GM12891 (cell line): ENCODE measurements around the gene C1orf74.
"Not testable (repeated sequence)": the region's sequence is repeated elsewhere in the genome, so short reads cannot be mapped to it uniquely, and the experiment has no call there.

Source experiments
- DNase-seq: peaks from one replicate; pipeline ENCODE4 v3.0.0; 2011; ENCODE audit warnings: low spot score; ENCODE audit not compliant: insufficient read length
- FAIRE-seq: peaks from 2 replicates; lab custom pipeline; 2011; peaks lifted over from hg19 to GRCh38; lab: Jason Lieb, UNC
- PAX5 ChIP-seq: IDR thresholded peaks from 2 replicates; pipeline ENCODE4 v1.6.1; 2011; ENCODE audit warnings: low read length, moderate library complexity, mild to moderate bottlenecking; ENCODE audit not compliant: insufficient read depth, severe bottlenecking
- POLR2A ChIP-seq: IDR thresholded peaks from 2 replicates; pipeline ENCODE4 v1.6.1; 2011; ENCODE audit warnings: low read depth, low read length, control low read depth
- POLR2AphosphoS5 ChIP-seq: IDR thresholded peaks from 2 replicates; pipeline ENCODE4 v1.6.1; 2011; ENCODE audit warnings: low read depth, low read length, control low read depth
- POU2F2 ChIP-seq: IDR thresholded peaks from 2 replicates; pipeline ENCODE4 v1.6.1; 2011; ENCODE audit warnings: low read depth, mild to moderate bottlenecking, control low read depth, low read length, moderate library complexity
- SPI1 ChIP-seq: IDR thresholded peaks from 2 replicates; pipeline ENCODE4 v1.6.1; 2011; ENCODE audit warnings: low read depth, low read length, control low read depth
- TAF1 ChIP-seq: IDR thresholded peaks from 2 replicates; pipeline ENCODE4 v1.6.1; 2011; ENCODE audit warnings: low read depth, low read length, control low read depth

C1orf74 gene

DNA sequence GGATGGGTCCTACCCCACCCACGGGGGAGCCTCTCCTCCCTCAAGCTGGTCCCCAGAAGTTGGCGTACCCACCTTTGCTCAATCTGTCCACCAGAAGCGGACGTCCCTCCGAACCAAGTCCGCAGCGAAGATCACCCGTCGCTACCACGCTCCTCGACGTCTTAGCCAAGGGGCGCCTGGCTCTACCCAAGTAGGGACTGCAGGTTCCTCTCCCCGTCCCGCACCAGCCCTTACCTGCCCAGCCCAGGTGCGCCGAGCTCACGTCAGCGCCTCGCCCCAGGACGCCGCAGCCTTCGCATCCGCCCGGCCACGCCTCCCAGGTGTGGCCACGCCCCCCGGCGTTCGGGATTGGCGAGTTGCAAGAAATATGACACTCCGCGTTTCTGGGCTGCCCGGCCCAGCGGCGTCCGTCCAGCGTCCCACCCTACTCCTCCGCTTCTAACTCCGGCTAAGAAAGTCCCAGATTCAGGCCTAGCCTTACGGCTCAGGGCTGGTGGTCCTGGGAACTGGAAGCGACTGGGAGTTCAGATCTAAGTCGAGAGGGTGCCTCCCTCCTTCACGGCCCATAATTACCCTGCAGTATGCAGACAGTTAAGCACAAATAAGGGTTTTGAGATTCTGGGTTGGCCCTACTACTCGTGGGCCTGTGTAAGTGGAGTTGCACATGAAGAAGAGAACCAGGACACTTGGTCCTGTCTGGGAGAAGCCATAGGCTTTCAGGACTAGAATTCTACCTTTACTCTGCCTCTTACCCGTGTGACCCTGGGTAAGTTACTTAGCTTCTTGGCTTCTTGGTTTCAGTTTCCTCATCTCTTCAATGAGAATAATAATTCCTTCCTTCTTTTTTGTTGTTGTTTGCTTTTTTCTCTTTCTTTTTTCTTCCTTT lies 21.8 kb upstream of the C1orf74 start, which contains the start of gene IRF6:
IRF6 (minus strand) TSS at position 268 of the 886 bp plus-strand sequence. CDS start 4,729 bp downstream, outside the sequence.
- DNase-seq: peak; percentile 72
- peak; percentile 78 for FAIRE-seq
- TF ChIP-seq TAF1 (no peak), PAX5 (no peak), POLR2A (no peak), POU2F2 (no peak), POLR2AphosphoS5 (no peak), SPI1 (no peak)

DNA sequence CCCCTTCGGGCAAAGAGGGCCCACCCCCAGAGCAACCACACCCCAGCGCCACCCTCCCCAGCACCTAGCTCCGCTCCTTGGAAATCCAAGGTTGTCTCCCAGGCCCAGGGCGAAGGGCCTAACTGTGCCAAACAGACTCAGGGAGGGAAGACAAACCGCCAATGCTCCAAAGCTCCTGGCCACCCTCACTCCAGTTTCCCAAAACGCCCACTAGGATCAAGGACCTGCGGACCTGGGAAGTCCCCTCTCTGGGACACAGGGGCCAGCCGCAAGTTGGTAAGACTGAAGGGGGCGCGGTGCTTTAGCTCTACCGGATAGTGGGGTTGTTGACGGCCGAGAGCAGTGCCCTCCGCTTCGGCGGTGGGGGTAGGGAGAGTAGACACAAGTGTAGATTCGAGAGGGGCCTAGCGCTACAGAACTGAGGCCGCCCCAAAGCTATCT lies 21.0 kb upstream of the C1orf74 start:
- TF ChIP-seq SPI1 (no peak), TAF1 (no peak), POLR2AphosphoS5 (no peak)
- no peak for FAIRE-seq
- DNase-seq: no peak

DNA sequence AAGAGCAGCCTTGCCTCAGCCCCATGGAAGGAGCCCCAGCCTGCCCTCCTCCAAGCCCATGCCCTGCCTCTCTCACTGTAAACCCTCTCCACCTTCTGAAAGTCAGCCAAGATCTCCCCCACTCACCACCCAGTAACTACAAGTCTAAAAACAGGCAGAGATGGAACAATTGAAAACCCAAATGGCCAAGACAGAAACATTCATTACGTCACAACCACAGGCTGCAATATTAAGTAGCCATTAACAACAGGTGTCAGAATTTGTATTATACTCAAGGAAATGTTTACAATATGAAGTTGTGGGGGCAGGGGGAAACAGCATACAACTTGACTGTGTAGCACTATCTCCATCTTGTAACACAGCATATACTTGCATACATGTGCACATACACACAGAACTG lies 19.2 kb upstream of the C1orf74 start:
- FAIRE-seq (no peak), DNase-seq (no peak)
- TF ChIP-seq POU2F2 (no peak), PAX5 (no peak), POLR2A (no peak), SPI1 (no peak), TAF1 (no peak), POLR2AphosphoS5 (no peak)

DNA sequence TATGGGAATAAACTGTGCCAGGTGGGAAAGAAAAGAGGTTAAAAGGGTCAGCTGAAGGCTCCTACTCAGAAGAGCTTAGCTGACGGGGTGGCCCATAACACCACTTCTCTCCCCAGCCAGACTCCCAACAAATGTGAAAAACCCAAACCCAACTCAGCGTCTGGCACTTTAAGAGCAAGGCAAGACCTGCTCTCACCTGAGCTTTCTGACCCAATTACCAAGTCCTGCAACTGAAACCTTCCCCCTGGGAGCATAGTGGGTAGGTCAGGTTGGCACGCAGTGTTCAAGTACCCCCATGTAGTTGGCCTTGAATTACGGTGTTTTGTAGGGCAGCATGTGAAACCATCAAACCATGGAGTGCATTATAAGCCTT lies 18.4 kb upstream of the C1orf74 start:
- no peak for DNase-seq
- no peak for TF ChIP-seq PAX5
- no peak for TF ChIP-seq POLR2A
- no peak for TF ChIP-seq SPI1
- FAIRE-seq: no peak

DNA sequence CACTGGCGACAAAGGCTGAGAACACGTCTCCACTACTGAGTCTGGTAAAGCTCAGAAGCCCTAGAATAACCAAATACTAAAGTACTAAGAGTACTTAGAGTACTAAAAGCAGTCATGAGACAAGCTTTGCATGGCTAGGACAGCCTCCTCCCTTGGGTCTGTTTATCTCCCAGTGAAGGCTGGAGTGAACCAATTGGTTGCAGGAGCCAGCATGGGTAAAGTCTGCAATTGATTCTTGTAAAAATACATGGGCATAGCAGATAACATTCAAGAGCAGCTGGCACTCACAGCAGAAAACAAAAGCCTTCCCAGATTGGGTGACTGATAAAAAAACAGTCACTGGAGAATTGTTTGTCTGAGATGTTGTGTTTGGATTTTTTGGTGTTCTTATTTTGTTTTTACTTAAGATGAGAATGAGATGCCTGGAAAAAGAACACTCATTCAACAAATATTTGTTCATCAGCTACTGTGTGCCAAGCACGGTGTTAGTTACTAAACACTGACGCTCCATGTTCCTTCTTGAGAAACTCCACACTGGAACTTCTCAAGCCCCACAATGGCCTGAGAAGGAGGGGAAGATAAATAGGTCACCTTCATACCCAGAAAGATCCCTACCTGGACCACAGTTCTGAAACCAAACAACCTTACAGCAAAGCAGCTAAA lies 17.9 kb upstream of the C1orf74 start:
- FAIRE-seq (no peak), DNase-seq (no peak)
- TF ChIP-seq TAF1 (no peak), PAX5 (no peak), POU2F2 (no peak), POLR2A (no peak), SPI1 (no peak), POLR2AphosphoS5 (no peak)

DNA sequence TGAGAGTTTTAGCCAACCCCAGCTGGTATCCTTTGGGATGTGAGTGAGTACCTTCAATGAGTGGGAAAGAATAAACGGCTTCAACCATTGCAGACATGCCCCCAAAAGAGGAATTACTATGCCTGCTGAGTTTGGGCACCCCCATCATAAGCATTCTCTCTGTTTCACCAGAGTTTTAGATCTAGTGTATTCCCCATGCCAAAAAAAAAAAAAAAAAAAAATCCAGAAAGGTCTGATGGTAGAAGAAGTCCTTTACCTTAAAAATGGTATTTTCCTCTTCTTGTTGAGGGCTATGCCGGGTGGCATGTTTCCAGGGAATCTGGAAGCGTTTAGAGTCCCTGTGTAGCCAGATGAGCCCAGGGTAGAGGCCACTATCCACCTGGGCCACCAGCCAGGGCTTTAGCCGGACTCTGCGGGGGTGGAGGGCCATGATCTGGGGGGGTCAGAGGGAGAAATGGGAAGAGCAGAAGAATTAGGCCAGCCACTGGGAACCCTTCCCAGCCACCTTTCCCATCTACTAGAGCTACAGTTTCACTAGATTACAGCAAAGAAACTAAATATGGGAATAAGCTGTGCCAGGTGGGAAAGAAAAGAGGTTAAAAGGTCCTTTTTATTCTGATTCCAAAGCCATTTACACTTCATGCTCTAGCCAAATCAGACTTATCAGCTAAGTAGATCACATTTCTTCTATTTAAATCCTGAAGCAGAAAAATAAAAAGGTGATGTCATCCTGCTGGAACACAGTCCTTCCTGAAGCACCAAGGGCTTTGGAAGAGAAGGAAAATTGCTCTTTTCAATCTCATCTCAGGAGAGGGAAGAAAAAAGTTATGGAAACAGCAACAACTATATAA lies 16.9 kb upstream of the C1orf74 start:
- no peak for FAIRE-seq
- TF ChIP-seq POLR2AphosphoS5: no peak
- TF ChIP-seq SPI1: no peak
- no peak for TF ChIP-seq TAF1
- DNase-seq: no peak

DNA sequence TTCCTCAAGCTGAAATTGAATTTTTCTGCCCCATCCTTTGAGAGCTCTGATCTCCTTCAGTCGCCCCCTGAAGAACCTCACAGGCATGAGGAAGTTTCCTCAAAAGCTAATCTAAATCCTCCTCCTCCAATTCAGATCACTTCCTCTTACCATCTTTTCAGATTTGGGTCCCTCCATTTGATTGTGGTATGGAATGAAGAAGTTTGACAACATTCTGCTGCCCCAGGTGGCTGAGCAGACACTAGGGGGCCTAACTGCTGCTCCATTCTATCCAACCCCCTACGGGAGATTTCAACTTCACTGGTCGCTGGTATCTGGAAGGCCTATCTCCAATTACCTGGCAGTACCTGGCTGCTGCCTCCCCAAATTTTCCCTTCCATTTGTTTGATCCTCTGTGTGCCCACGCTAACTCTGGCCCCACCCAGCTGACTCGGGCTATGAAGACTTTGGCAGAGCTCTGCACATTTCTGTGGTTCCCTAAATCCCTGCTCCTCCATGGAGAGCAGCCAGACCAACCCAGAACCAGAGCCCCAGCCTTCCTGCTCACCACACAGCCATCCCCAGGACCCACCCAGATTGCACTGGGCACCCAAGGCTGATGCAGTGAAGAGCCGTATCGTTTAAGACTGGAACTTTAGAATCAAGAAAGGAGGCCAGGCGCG lies 13.8 kb upstream of the C1orf74 start:
- DNase-seq (no peak), FAIRE-seq (no peak)
- TF ChIP-seq SPI1: peak; percentile 29; the same call in 1 of the 2 replicates
- TF ChIP-seq POU2F2: no peak

DNA sequence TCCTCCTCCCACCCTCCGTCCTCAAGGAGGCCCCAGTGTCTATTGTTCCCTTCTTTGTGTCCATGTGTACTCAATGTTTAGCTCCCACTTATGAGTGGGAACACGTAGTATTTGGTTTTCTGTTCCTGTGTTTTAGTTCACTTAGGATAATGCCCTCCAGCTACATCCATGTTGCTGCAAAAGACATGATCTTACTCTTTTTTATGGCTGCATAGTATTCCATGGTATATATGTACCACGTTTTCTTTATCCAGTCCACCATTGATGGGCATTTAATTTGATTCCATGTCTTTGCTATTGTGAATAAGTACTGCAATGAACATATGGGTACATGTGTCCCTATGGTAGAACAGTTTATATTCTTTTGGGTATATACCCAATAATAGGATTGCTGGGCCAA lies 9.4 kb upstream of the C1orf74 start:
- not testable (repeated sequence) for FAIRE-seq, DNase-seq

DNA sequence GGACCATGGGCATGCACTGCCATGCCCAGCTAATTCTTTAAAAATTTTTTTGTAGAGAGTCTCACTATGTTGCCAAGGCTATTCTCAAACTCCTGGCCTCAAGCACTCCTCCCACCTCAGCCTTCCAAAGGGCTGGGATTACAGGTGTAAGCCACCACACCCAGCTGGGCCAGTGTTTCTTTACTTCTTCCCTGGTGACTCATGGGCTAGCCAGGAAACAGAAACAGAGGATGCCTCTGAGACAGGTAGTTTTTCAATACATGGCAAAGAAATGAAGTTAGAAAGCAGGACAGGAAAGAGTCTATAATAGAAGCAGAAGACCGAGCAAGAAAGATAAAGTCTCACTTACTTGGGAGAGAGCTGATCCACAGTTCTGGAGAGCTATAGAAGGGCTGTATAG lies 7.6 kb upstream of the C1orf74 start:
- no peak for DNase-seq
- no peak for FAIRE-seq
- no peak for TF ChIP-seq POU2F2
